VCaP (cell line): ENCODE measurements around the gene C6orf120.

Source experiments
- H3K27ac ChIP-seq: fragments of 450-650 bp; 2 replicates; pipeline ENCODE4 v1.5.1; 2017
- CTCF ChIP-seq: fragments of 450-650 bp; conservative IDR thresholded peaks from 2 replicates; pipeline ENCODE4 v1.5.1; 2017; ENCODE audit warnings: mild to moderate bottlenecking, moderate library complexity

The C6orf120 gene

GRCh38 chr6:169667716-169668115 lies 34.2 kb upstream of the C6orf120 start:
- H3K27ac ChIP-seq, result no peak overlapping the region
- no peak for TF ChIP-seq CTCF

DNA sequence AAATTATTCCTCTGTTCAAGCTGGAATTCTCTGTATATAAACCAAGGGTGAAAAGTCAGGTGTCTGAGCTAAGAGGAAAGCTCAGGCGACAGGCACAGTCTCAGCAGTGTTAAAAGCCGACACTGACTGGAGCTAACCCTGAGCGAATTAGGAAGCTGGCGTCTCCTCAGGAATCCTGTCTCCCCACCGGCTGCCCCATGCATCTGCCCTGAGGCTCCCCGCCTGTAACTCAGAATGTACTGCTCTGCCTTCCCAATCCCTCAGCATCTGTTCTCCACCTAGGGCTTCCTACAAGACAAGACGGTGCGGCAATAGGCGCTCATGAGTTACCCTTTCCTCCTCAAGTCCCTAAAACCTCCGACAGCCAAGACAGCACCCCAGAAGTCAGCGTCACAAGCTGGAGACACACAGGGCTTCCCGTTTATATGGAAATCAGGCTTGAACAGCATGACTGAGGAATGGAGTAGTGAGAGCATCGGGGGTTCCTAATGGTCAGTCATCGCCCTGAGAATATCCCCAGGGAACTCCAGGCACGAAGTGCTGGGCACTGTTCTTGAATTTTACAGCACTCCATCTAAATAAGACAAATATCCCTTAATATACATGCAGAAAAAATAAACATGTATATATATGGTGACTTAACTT lies 33.6 kb upstream of the C6orf120 start:
- no peak overlapping the region for H3K27ac ChIP-seq
- TF ChIP-seq CTCF, result no peak

- TF ChIP-seq CTCF, result no peak
- no peak overlapping the region for H3K27ac ChIP-seq
Observed at GRCh38 chr6:169669147-169669546, 32.8 kb upstream of the C6orf120 start.

GRCh38 chr6:169669889-169670288 lies 32.0 kb upstream of the C6orf120 start:
- H3K27ac ChIP-seq, result no peak overlapping the region
- TF ChIP-seq CTCF, result no peak

GRCh38 chr6:169671563-169671962 lies 30.4 kb upstream of the C6orf120 start:
- TF ChIP-seq CTCF, result no peak
- H3K27ac ChIP-seq, result no peak overlapping the region

GRCh38 chr6:169675011-169675410 lies 26.9 kb upstream of the C6orf120 start:
- TF ChIP-seq CTCF, result no peak
- H3K27ac ChIP-seq, result no peak overlapping the region

DNA sequence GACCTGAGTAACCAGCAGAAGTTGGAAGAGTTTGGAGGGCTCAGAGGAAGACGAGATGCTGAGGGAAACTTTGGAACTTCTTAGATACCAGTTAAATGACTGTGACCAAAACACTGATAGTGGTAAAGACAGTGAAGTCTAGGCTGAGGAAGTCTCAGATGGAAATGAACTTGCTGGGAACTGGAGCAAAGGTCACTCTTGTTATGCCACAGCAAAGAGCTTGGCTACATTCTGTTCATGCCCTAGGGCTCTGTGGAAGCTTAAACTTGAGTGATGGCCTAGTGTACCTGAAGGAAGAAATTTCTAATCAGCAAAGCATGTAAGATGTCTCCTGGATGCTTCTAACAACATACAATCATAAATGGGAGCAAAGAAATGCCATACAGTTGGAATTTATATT lies 24.8 kb upstream of the C6orf120 start:
- TF ChIP-seq CTCF, result no peak
- H3K27ac ChIP-seq, result no peak overlapping the region
